WTC11 (cell line): Measurements from ENCODE around the gene ITPK1. TPM values are rescaled to one million over a fixed set of nuclear protein-coding genes. Genes with fewer than 3 reads are reported as not detected.
A peak's percentile ranks its signal among the peaks of the same experiment; 100 is the strongest.

Source experiments
- ATAC-seq: fragments of 200-7000 bp; cut with Tn5 transposase; 2 replicates; pipeline ENCODE4 v1.10.0; 2021; ENCODE audit warnings: mild to moderate bottlenecking, moderate library complexity
- CTCF ChIA-PET: fragments of 300-600 bp; sonication (Branson Sonifier 250); formaldehyde crosslinking; loops from one replicate; lab custom pipeline; 2021; ENCODE audit warnings: antibody characterized with exemption; lab: Charles Lee
- POLR2A ChIA-PET: fragments of 350-600 bp; sonication (Branson Sonifier 250); formaldehyde crosslinking; loops from one replicate; lab custom pipeline; 2021; ENCODE audit warnings: antibody characterized with exemption; lab: Charles Lee
- DNase-seq: peaks from one replicate; pipeline ENCODE4 v3.0.0; 2021; ENCODE audit warnings: low spot score
- H3K27ac Mint-ChIP-seq: 2 replicates; pipeline ENCODE4 v1.8.0; 2021; ENCODE audit warnings: mixed read lengths
- H3K27me3 Mint-ChIP-seq: 2 replicates; pipeline ENCODE4 v1.8.0; 2021; ENCODE audit warnings: low read depth, mild to moderate bottlenecking, moderate library complexity, mixed read lengths
- H3K36me3 Mint-ChIP-seq: 2 replicates; pipeline ENCODE4 v1.8.0; 2021; ENCODE audit warnings: mixed read lengths
- H3K4me1 Mint-ChIP-seq: 2 replicates; pipeline ENCODE4 v1.8.0; 2022; ENCODE audit warnings: mixed read lengths
- H3K4me3 Mint-ChIP-seq: 2 replicates; pipeline ENCODE4 v1.8.0; 2021; ENCODE audit warnings: mild to moderate bottlenecking, moderate library complexity, mixed read lengths
- H3K9me3 Mint-ChIP-seq: 2 replicates; pipeline ENCODE4 v1.8.0; 2021; ENCODE audit warnings: mixed read lengths
- ATF6 ChIP-seq: sonication (generic); formaldehyde crosslinking; IDR thresholded peaks from 2 replicates; pipeline ENCODE4 v1.8.1; 2023; ENCODE audit warnings: mild to moderate bottlenecking, missing genetic modification reagents
- CDX4 ChIP-seq: fragments of 250-450 bp; sonication (Bioruptor Pico); IDR thresholded peaks from 2 replicates; pipeline ENCODE4 v1.9.0; 2021; ENCODE audit warnings: moderate library complexity, mild to moderate bottlenecking, inconsistent platforms, borderline replicate concordance
- FOXK1 ChIP-seq: sonication (generic); formaldehyde crosslinking; IDR thresholded peaks from 2 replicates; pipeline ENCODE4 v1.8.0; 2022; ENCODE audit warnings: mild to moderate bottlenecking, moderate library complexity, missing genetic modification reagents
- GABPB1 ChIP-seq: sonication (generic); formaldehyde crosslinking; IDR thresholded peaks from 2 replicates; pipeline ENCODE4 v1.8.1; 2023; ENCODE audit warnings: mild to moderate bottlenecking, missing genetic modification reagents
- HMGA2 ChIP-seq: fragments of 250-450 bp; sonication (Bioruptor Pico); IDR thresholded peaks from 2 replicates; pipeline ENCODE4 v1.4.0; 2021; ENCODE audit warnings: mild to moderate bottlenecking, moderate library complexity
- IRF1 ChIP-seq: sonication (generic); formaldehyde crosslinking; IDR thresholded peaks from 2 replicates; pipeline ENCODE4 v1.8.0; 2023; ENCODE audit warnings: missing genetic modification reagents
- IRF2 ChIP-seq: sonication (generic); formaldehyde crosslinking; IDR thresholded peaks from 2 replicates; pipeline ENCODE4 v1.8.0; 2022; ENCODE audit warnings: low read depth, missing genetic modification reagents, borderline replicate concordance
- JAZF1 ChIP-seq: fragments of 250-450 bp; sonication (Bioruptor Pico); IDR thresholded peaks from 2 replicates; pipeline ENCODE4 v1.9.0; 2021; ENCODE audit warnings: moderate library complexity, mild to moderate bottlenecking, inconsistent platforms
- MAX ChIP-seq: sonication (generic); formaldehyde crosslinking; IDR thresholded peaks from 2 replicates; pipeline ENCODE4 v1.8.0; 2022; ENCODE audit warnings: mild to moderate bottlenecking, missing genetic modification reagents
- MXD4 ChIP-seq: fragments of 250-450 bp; sonication (Bioruptor Pico); IDR thresholded peaks from 2 replicates; pipeline ENCODE4 v1.8.0; 2021; ENCODE audit warnings: mild to moderate bottlenecking, moderate library complexity, borderline replicate concordance
- NR1H2 ChIP-seq: sonication (generic); formaldehyde crosslinking; IDR thresholded peaks from 2 replicates; pipeline ENCODE4 v1.9.0; 2021; ENCODE audit warnings: mild to moderate bottlenecking, moderate library complexity, missing genetic modification reagents
- OVOL2 ChIP-seq: fragments of 250-450 bp; sonication (Bioruptor Pico); IDR thresholded peaks from 2 replicates; pipeline ENCODE4 v1.9.0; 2021; ENCODE audit warnings: mild to moderate bottlenecking, borderline replicate concordance
- SMAD4 ChIP-seq: sonication (generic); formaldehyde crosslinking; IDR thresholded peaks from 2 replicates; pipeline ENCODE4 v1.8.0; 2022; ENCODE audit warnings: mild to moderate bottlenecking, missing genetic modification reagents
- TEAD1 ChIP-seq: sonication (generic); formaldehyde crosslinking; IDR thresholded peaks from 2 replicates; pipeline ENCODE4 v1.8.0; 2022; ENCODE audit warnings: mild to moderate bottlenecking, missing genetic modification reagents
- TP53 ChIP-seq: sonication (generic); formaldehyde crosslinking; IDR thresholded peaks from 2 replicates; pipeline ENCODE4 v1.8.1; 2023; ENCODE audit warnings: mild to moderate bottlenecking, missing genetic modification reagents
- ZNF219 ChIP-seq: sonication (generic); formaldehyde crosslinking; IDR thresholded peaks from 2 replicates; pipeline ENCODE4 v1.8.0; 2023; ENCODE audit warnings: missing genetic modification reagents, mild to moderate bottlenecking, borderline replicate concordance
- ZNF512 ChIP-seq: sonication (generic); formaldehyde crosslinking; IDR thresholded peaks from 2 replicates; pipeline ENCODE4 v1.8.1; 2022; ENCODE audit warnings: missing genetic modification reagents, borderline replicate concordance
- total RNA-seq: library from RNA; stranded (reverse); gene quantifications from 3 replicates; pipeline ENCODE4 v1.2.3, GENCODE V29; 2021

The ITPK1 gene
- total RNA-seq, 1 experiment from 2014 or later = 144 TPM

GRCh38 chr14:92938890-92939671, 176.6 kb downstream of the ITPK1 start:
- no peaks in the 10 kb centered on the region; the same call in 1 of the 2 replicates for H3K36me3 Mint-ChIP-seq
- no peak overlapping the region for H3K27ac Mint-ChIP-seq
- H3K9me3 Mint-ChIP-seq = no peaks in the 10 kb centered on the region
- POLR2A ChIA-PET = no interaction called here
- no peaks in the 10 kb centered on the region for H3K4me1 Mint-ChIP-seq
- no peaks in the 10 kb centered on the region for H3K27me3 Mint-ChIP-seq
- ATAC-seq = no peak
- H3K4me3 Mint-ChIP-seq = no peak overlapping the region
- CTCF ChIA-PET = interaction anchor here (1.6 to 2.1 kb wide), 2 partner anchors 13 to 58 kb away, joined by 5 read pairs; no protein-coding TSS in a partner anchor
- TF ChIP-seq FOXK1 (CRISPR knock-in tag) (no peak), MAX (CRISPR knock-in tag) (no peak), TEAD1 (CRISPR knock-in tag) (no peak), SMAD4 (no peak), IRF1 (CRISPR knock-in tag) (no peak), IRF2 (CRISPR knock-in tag) (no peak), ZNF219 (CRISPR knock-in tag) (no peak), TP53 (no peak), JAZF1 (no peak), NR1H2 (CRISPR knock-in tag) (no peak)
- no peak for DNase-seq

- TF ChIP-seq IRF1 (CRISPR knock-in tag) (no peak), MAX (CRISPR knock-in tag) (no peak), ZNF512 (CRISPR knock-in tag) (no peak), OVOL2 (no peak), TEAD1 (CRISPR knock-in tag) (no peak), CDX4 (CRISPR knock-in tag) (no peak), ATF6 (CRISPR knock-in tag) (no peak), MXD4 (CRISPR knock-in tag) (no peak), HMGA2 (CRISPR knock-in tag) (no peak), GABPB1 (no peak)
- Mint-ChIP-seq H3K27me3 (no peaks in the 10 kb centered on the region), H3K9me3 (no peaks in the 10 kb centered on the region), H3K36me3 (no peaks in the 10 kb centered on the region; the same call in 1 of the 2 replicates), H3K4me1 (no peaks in the 10 kb centered on the region), H3K4me3 (no peak overlapping the region), H3K27ac (no peak overlapping the region)
- CTCF ChIA-PET = interaction anchor here (1.1 to 2.1 kb wide), 4 partner anchors 13 to 194 kb away, joined by 3 to 5 read pairs (median 4); no protein-coding TSS in a partner anchor
- DNase-seq = no peak
- POLR2A ChIA-PET = no interaction called here
- 0 out of 2 replicates have a peak, but pooled peaks have one; percentile 20 for ATAC-seq
Observed at GRCh38 chr14:92938235-92938875, 177.4 kb downstream of the ITPK1 start.
